Tibial nerve (tissue), 4 donors: ENCODE results near the gene BCR. TPM values are rescaled to one million over a fixed set of nuclear protein-coding genes. Genes with fewer than 3 reads are reported as not detected.
"Not testable (repeated sequence)": the region's sequence is repeated elsewhere in the genome, so short reads cannot be mapped to it uniquely, and the experiment has no call there.

ENCODE experiments used
- DNase-seq, 2 donors: peaks; one replicate each; pipeline ENCODE4 v3.0.0-alpha.2; 2019; ENCODE audit warnings: low spot score in 2 of 2
- H3K27ac ChIP-seq, 4 donors: fragments of 200-600 bp; sonication (generic) in 3 of 4; one replicate each; pipeline ENCODE4 v1.5.1; 2017 to 2019; ENCODE audit warnings: mild to moderate bottlenecking in 1 of 4
- H3K27me3 ChIP-seq, 2 donors: fragments of 200-600 bp; sonication (generic) in 1 of 2; one replicate each; pipeline versions ENCODE4 v1.5.1 to v1.6.0; 2017 to 2019
- H3K36me3 ChIP-seq, 3 donors: fragments of 200-600 bp; sonication (generic); one replicate each; pipeline ENCODE4 v1.5.1; 2018 to 2019
- H3K4me1 ChIP-seq, 4 donors: fragments of 200-600 bp; sonication (generic) in 3 of 4; one replicate each; pipeline ENCODE4 v1.5.1; 2017 to 2019
- H3K4me3 ChIP-seq, 4 donors: fragments of 200-600 bp; sonication (generic) in 3 of 4; one replicate each; pipeline ENCODE4 v1.5.1; 2017 to 2019; ENCODE audit warnings: mild to moderate bottlenecking in 1 of 4, moderate library complexity in 1 of 4
- H3K9me3 ChIP-seq, 4 donors: fragments of 200-600 bp; sonication (generic) in 3 of 4; one replicate each; pipeline ENCODE4 v1.5.1; 2017 to 2019
- CTCF ChIP-seq, 5 experiments: fragments of 200-600 bp in 3 of 5; fragments of 450-650 bp in 2 of 5; sonication (generic) in 3 of 5; IDR thresholded peaks; one replicate each; pipeline ENCODE4 v1.5.1; 2016 to 2019; ENCODE audit warnings: antibody characterized with exemption in 5 of 5, mild to moderate bottlenecking in 3 of 5, moderate library complexity in 2 of 5
- EP300 ChIP-seq, 2 donors: sonication (generic); formaldehyde crosslinking; IDR thresholded peaks; one replicate each; pipeline ENCODE4 v1.6.1; 2017; ENCODE audit warnings: antibody characterized with exemption in 2 of 2, mild to moderate bottlenecking in 1 of 2
- POLR2A ChIP-seq, 2 donors: fragments of 450-650 bp; IDR thresholded peaks; one replicate each; pipeline ENCODE4 v1.6.1; 2017; ENCODE audit warnings: antibody characterized with exemption in 2 of 2, mild to moderate bottlenecking in 2 of 2, moderate library complexity in 2 of 2
- WGBS, 2 donors: methylation state at CpG; one replicate each; pipeline ENCODE4 v1.1.5; 2018; 5-methylcytosine and 5-hydroxymethylcytosine counted together
- total RNA-seq, 4 donors: library from RNA; depleted of rRNA; stranded (reverse); fragments of >200 nt; gene quantifications; one replicate each; pipeline ENCODE4 v1.1.0, GENCODE V29; 2016

Gene BCR
- total RNA-seq = 100 to 1,000 TPM in 3 of 4 donors, 10 to 100 TPM in 1; 99.0 to 174 (median 120) TPM

DNA sequence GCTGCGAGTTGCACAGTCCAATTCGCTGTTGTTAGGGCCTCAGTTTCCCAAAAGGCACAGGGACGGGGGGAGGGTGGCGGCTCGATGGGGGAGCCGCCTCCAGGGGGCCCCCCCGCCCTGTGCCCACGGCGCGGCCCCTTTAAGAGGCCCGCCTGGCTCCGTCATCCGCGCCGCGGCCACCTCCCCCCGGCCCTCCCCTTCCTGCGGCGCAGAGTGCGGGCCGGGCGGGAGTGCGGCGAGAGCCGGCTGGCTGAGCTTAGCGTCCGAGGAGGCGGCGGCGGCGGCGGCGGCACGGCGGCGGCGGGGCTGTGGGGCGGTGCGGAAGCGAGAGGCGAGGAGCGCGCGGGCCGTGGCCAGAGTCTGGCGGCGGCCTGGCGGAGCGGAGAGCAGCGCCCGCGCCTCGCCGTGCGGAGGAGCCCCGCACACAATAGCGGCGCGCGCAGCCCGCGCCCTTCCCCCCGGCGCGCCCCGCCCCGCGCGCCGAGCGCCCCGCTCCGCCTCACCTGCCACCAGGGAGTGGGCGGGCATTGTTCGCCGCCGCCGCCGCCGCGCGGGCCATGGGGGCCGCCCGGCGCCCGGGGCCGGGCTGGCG, at the start of gene BCR:
Gene BCR, plus strand, starts transcription at position 209 of the 592 bp plus-strand sequence. CDS start 452 bp downstream, outside the sequence.
- Histone ChIP-seq H3K4me3 (peak within 1 kb of the TSS; percentile 53 to 84 (median 63)), H3K9me3 (peaks cover 0 to 11% (median 0%) of the 10 kb centered on the region in 4 donors), H3K27ac (peak within 1 kb of the TSS; percentile 74 to 91 (median 86)), H3K36me3 (peaks cover 0 to 14% (median 0%) of the 10 kb centered on the region in 3 donors), H3K4me1 (peaks cover 0 to 64% (median 43%) of the 10 kb centered on the region in 4 donors), H3K27me3 (no peaks in the 10 kb centered on the region)
- DNase-seq = peak; percentile 51 to 58
- WGBS, 2 donors = 0% methylated on average over 1 to 11 of the region's 88 CpGs
- TF ChIP-seq POLR2A (IDR thresholded peaks at IDR 0.05) (peak; percentile 72 to 80), EP300 (IDR thresholded peaks at IDR 0.05) (peak in 1 of 2 donors; percentile 73), CTCF (IDR thresholded peaks at IDR 0.05) (peak in 3 of 5 experiments; percentile 8 to 53 (median 12))

DNA sequence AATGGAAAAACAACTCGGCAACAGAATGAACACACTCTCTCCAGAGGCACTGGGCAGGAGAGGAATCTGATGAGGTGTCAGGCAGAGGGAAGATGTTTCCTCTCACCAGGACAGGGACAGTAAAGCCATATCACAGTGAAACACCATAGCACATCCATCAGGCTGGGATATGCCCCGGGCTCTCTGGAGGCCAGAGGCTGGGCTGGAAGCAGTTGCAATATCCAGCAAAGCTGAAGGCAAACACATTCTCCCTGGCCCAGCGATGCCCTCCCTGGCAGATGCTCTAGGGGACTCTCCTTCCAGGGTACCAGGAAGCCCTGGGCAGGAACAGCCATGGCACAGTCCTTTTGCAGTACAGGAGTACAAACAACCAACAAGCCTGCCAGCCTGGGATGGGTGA, 49.6 kb upstream of the BCR start:
- TF ChIP-seq EP300 (IDR thresholded peaks at IDR 0.05) = no peak
- TF ChIP-seq POLR2A (IDR thresholded peaks at IDR 0.05) = no peak
- no peak for TF ChIP-seq CTCF (IDR thresholded peaks at IDR 0.05)
- H3K27ac ChIP-seq = no peak overlapping the region
- no peak for DNase-seq
- H3K4me3 ChIP-seq = no peak overlapping the region
- 51 to 92% methylated on average over 3 of the region's 3 CpGs for WGBS, 2 donors
- H3K9me3 ChIP-seq = no peaks in the 10 kb centered on the region
- H3K4me1 ChIP-seq = peaks cover 0 to 12% (median 0%) of the 10 kb centered on the region in 4 donors
- no peaks in the 10 kb centered on the region for H3K36me3 ChIP-seq
- no peaks in the 10 kb centered on the region for H3K27me3 ChIP-seq

GRCh38 chr22:23131931-23132330, 48.4 kb upstream of the BCR start:
- H3K36me3 ChIP-seq = no peaks in the 10 kb centered on the region
- WGBS, 2 donors = 81% methylated on average over 5 to 6 of the region's 6 CpGs
- TF ChIP-seq CTCF (IDR thresholded peaks at IDR 0.05) (no peak), POLR2A (IDR thresholded peaks at IDR 0.05) (no peak), EP300 (IDR thresholded peaks at IDR 0.05) (no peak)
- peaks cover 0 to 12% (median 0%) of the 10 kb centered on the region in 4 donors for H3K4me1 ChIP-seq
- DNase-seq = no peak
- no peak overlapping the region for H3K4me3 ChIP-seq
- no peaks in the 10 kb centered on the region for H3K27me3 ChIP-seq
- H3K9me3 ChIP-seq = no peaks in the 10 kb centered on the region
- no peak overlapping the region for H3K27ac ChIP-seq

GRCh38 chr22:23132376-23133091, 47.8 kb upstream of the BCR start:
- TF ChIP-seq CTCF (IDR thresholded peaks at IDR 0.05) (no peak), POLR2A (IDR thresholded peaks at IDR 0.05) (no peak)
- H3K4me3 ChIP-seq = no peak overlapping the region
- no peaks in the 10 kb centered on the region for H3K27me3 ChIP-seq
- no peak overlapping the region for H3K27ac ChIP-seq
- no peak for DNase-seq
- no peaks in the 10 kb centered on the region for H3K9me3 ChIP-seq
- peaks cover 0 to 13% (median 1%) of the 10 kb centered on the region in 4 donors for H3K4me1 ChIP-seq
- H3K36me3 ChIP-seq = no peaks in the 10 kb centered on the region
- WGBS, 2 donors = 90% methylated on average over 10 of the region's 10 CpGs

- Histone ChIP-seq H3K4me3 (no peak overlapping the region), H3K27me3 (no peaks in the 10 kb centered on the region), H3K27ac (no peak overlapping the region), H3K9me3 (no peaks in the 10 kb centered on the region), H3K4me1 (peaks cover 0 to 13% (median 4%) of the 10 kb centered on the region in 4 donors), H3K36me3 (no peaks in the 10 kb centered on the region)
- WGBS, 2 donors = 89% methylated on average over 10 of the region's 10 CpGs
- DNase-seq = no peak
- TF ChIP-seq EP300 (IDR thresholded peaks at IDR 0.05) = no peak
- TF ChIP-seq POLR2A (IDR thresholded peaks at IDR 0.05) = no peak
- no peak for TF ChIP-seq CTCF (IDR thresholded peaks at IDR 0.05)
Observed at GRCh38 chr22:23133922-23134321, 46.4 kb upstream of the BCR start.

DNA sequence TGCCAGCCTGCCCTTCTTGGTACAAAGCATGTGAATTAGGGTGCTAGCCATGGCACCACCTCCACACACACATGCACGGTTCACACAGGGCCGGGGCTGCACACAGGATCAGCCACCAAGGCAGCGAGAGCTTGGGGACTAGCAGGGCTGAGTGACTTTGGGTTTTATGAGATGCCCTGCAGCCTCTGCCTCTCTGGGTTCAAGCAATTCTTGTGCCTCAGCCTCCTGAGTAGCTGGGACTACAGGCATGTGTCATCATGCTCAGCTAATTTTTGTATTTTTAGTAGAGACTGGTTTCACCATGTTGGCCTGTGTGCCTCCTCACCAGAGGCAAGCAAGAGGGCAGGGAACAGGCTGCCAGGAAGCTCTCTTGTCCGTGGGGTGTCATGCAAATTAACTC, 43.3 kb upstream of the BCR start:
- WGBS, 2 donors = 69 to 76% methylated on average over 3 to 4 of the region's 4 CpGs
- H3K4me1 ChIP-seq = peaks cover 0 to 21% (median 10%) of the 10 kb centered on the region in 4 donors
- H3K4me3 ChIP-seq, H3K27ac ChIP-seq, H3K27me3 ChIP-seq, DNase-seq, H3K36me3 ChIP-seq, H3K9me3 ChIP-seq: not testable (repeated sequence)
